Measurements from ENCODE around the gene IL4. TPM values are rescaled to one million over a fixed set of nuclear protein-coding genes. Genes with fewer than 3 reads are reported as not detected.

Gene IL4
- total RNA-seq, 2 experiments from 2014 or later, result not detected

- Histone ChIP-seq H3K4me3 (ENCODE audit: low read length) (no peak overlapping the region), H3K27ac (ENCODE audit: low read depth in 1 of 2, low read length in 2 of 2) (no peak overlapping the region), H3K9me3 (ENCODE audit: control insufficient read depth in 1 of 2, insufficient read depth in 1 of 2, low read length in 2 of 2) (no peaks in the 10 kb centered on the region), H3K27me3 (ENCODE audit: control insufficient read depth in 1 of 2, insufficient read depth in 2 of 2, low read length in 2 of 2) (no peaks in the 10 kb centered on the region), H3K36me3 (ENCODE audit: insufficient read depth, low read length) (no peaks in the 10 kb centered on the region), H3K4me1 (ENCODE audit: insufficient read depth, low read length) (peaks cover 13% of the 10 kb centered on the region)
- DNase-seq, result peak in 11 of 14 experiments; percentile 18 to 65 (median 36)
- no peak overlapping the region for H3K4me3 Mint-ChIP-seq
- CTCF ChIA-PET, result no interaction called here
- H3K36me3 Mint-ChIP-seq (ENCODE audit: low read depth), result peaks cover 7% of the 10 kb centered on the region
- intact Hi-C loops (cut with DNase I, micrococcal nuclease), result loop anchor here in 1 of 2 experiments (5.0 kb wide), 1 partner anchor 616 kb away; the partner anchor contains the start of gene CSF2
- H3K4me1 Mint-ChIP-seq (ENCODE audit: low read depth), result peaks cover 26% of the 10 kb centered on the region
- H3K27ac Mint-ChIP-seq, result peak overlapping the region; percentile 2
- H3K9me3 Mint-ChIP-seq, result no peaks in the 10 kb centered on the region
- ATAC-seq (ENCODE audit: poor library complexity), result peak; percentile 92
- POLR2A ChIA-PET, result no interaction called here
- TF ChIP-seq CTCF (IDR thresholded peaks at IDR 0.05), result no peak
- H3K27me3 Mint-ChIP-seq, result no peaks in the 10 kb centered on the region
Measured at GRCh38 chr5:132687995-132688394, 14.2 kb downstream of the IL4 start.

DNA sequence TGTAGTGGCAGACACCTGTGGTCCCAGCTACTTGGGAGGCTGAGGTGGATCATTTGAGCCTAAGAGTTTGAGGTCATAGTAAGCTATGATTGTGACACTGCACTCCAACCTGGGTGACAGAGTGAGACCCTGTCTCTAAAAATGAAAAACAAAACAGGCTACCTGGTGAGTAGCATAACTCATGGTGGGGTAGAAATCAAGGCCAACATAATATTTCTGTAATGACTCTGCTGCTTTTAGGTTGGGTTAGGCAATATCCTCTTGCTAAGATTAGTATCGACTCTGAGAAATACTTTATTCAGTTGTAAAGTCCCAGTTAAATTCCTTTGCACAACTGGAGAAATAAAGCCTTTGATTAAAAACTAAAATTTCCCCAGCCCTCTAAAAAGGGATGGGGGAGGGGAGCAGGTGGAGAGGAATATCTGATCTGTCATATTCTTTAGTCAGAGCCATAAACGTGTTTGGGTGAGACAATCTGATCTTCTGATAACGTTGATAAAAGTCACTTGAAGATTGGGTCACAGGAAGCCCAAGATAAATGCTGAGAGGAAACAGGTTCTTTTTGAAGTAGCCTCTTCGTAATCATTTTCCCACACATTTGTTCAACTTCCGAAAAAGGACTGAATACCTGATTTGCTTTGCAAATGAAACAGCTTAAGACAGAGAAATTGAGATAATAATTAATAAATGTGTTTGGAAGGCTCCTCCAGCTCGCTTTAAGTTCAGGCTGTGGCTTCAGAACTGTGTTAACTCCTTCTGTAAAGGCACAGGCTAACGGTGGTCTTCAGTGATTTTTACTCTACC is 14.9 kb downstream of the IL4 start:
- Mint-ChIP-seq H3K4me1 (ENCODE audit: low read depth) (peaks cover 26% of the 10 kb centered on the region), H3K36me3 (ENCODE audit: low read depth) (peaks cover 10% of the 10 kb centered on the region), H3K4me3 (peak overlapping the region; percentile 26), H3K9me3 (no peaks in the 10 kb centered on the region), H3K27ac (peak overlapping the region; percentile 65), H3K27me3 (no peaks in the 10 kb centered on the region)
- Histone ChIP-seq H3K27ac (ENCODE audit: low read depth in 1 of 2, low read length in 2 of 2) (no peak overlapping the region), H3K4me3 (ENCODE audit: low read length) (no peak overlapping the region), H3K9me3 (ENCODE audit: control insufficient read depth in 1 of 2, insufficient read depth in 1 of 2, low read length in 2 of 2) (no peaks in the 10 kb centered on the region), H3K4me1 (ENCODE audit: insufficient read depth, low read length) (peaks cover 13% of the 10 kb centered on the region), H3K36me3 (ENCODE audit: insufficient read depth, low read length) (no peaks in the 10 kb centered on the region), H3K27me3 (ENCODE audit: control insufficient read depth in 1 of 2, insufficient read depth in 2 of 2, low read length in 2 of 2) (no peaks in the 10 kb centered on the region)
- ATAC-seq (ENCODE audit: poor library complexity) (peak; percentile 33), DNase-seq (peak in 4 of 14 experiments; percentile 6 to 63 (median 57))
- TF ChIP-seq CTCF (IDR thresholded peaks at IDR 0.05), result no peak
- CTCF ChIA-PET, result no interaction called here
- intact Hi-C loops (cut with DNase I, micrococcal nuclease), result loop anchor here in 1 of 2 experiments (5.0 kb wide), 1 partner anchor 616 kb away; the partner anchor contains the start of gene CSF2
- POLR2A ChIA-PET, result interaction anchor here (1.0 kb wide), 1 partner anchor 11 kb away, joined by 3 read pairs; no protein-coding TSS in a partner anchor

GRCh38 chr5:132689513-132689912 is 15.7 kb downstream of the IL4 start:
- Mint-ChIP-seq H3K36me3 (ENCODE audit: low read depth) (peaks cover 10% of the 10 kb centered on the region), H3K4me3 (no peak overlapping the region), H3K27me3 (no peaks in the 10 kb centered on the region), H3K27ac (peak overlapping the region; percentile 65), H3K4me1 (ENCODE audit: low read depth) (peaks cover 26% of the 10 kb centered on the region), H3K9me3 (no peaks in the 10 kb centered on the region)
- ChIA-PET CTCF (no interaction called here), POLR2A (interaction anchor here (1.0 kb wide), 1 partner anchor 11 kb away, joined by 3 read pairs; no protein-coding TSS in a partner anchor)
- Histone ChIP-seq H3K9me3 (ENCODE audit: control insufficient read depth in 1 of 2, insufficient read depth in 1 of 2, low read length in 2 of 2) (no peaks in the 10 kb centered on the region), H3K27me3 (ENCODE audit: control insufficient read depth in 1 of 2, insufficient read depth in 2 of 2, low read length in 2 of 2) (no peaks in the 10 kb centered on the region), H3K4me3 (ENCODE audit: low read length) (no peak overlapping the region), H3K4me1 (ENCODE audit: insufficient read depth, low read length) (peaks cover 13% of the 10 kb centered on the region), H3K27ac (ENCODE audit: low read depth in 1 of 2, low read length in 2 of 2) (no peak overlapping the region), H3K36me3 (ENCODE audit: insufficient read depth, low read length) (no peaks in the 10 kb centered on the region)
- no peak for TF ChIP-seq CTCF (IDR thresholded peaks at IDR 0.05)
- DNase-seq (no peak), ATAC-seq (ENCODE audit: poor library complexity) (no peak)
- intact Hi-C loops (cut with DNase I, micrococcal nuclease), result loop anchor here in 1 of 2 experiments (5.0 kb wide), 1 partner anchor 617 kb away; the partner anchor contains the start of gene CSF2
